Panc1 (cell line): ENCODE results near the gene PLEKHA7. TPM values are rescaled to one million over a fixed set of nuclear protein-coding genes. Genes with fewer than 3 reads are reported as not detected.

Experiments
- ATAC-seq: fragments of 200-7000 bp; cut with Tn5 transposase; 2 replicates; pipeline ENCODE4 v1.9.1; 2020; ENCODE audit warnings: mild to moderate bottlenecking, moderate library complexity
- BruUV-seq: library from RNA; stranded (reverse); fragments of 400-500 nt; replicated peaks from 2 replicates; lab custom pipeline; 2021; lab: Mats Ljungman, UMichigan
- CTCF ChIA-PET: fragments of 300-600 bp; sonication (Branson Sonifier 250); formaldehyde crosslinking; loops from one replicate; lab custom pipeline; 2022; ENCODE audit warnings: antibody characterized with exemption; lab: Charles Lee
- POLR2A ChIA-PET: fragments of 300-600 bp; sonication (Branson Sonifier 250); formaldehyde crosslinking; loops from one replicate; lab custom pipeline; 2022; ENCODE audit warnings: antibody characterized with exemption; lab: Charles Lee
- DNase-seq: peaks from one replicate; pipeline ENCODE4 v3.0.0-alpha.2; 2010; ENCODE audit warnings: low read depth, low spot score
- H3K27ac ChIP-seq: 2 replicates; pipeline ENCODE4 v1.5.1; 2011; ENCODE audit warnings: mild to moderate bottlenecking, low read length, inconsistent platforms
- H3K27me3 ChIP-seq: fragments of 200-500 bp; sonication (Bioruptor generic); 2 replicates; pipeline ENCODE4 v1.6.0; 2014; ENCODE audit warnings: low read length, inconsistent platforms; ENCODE audit not compliant: control insufficient read depth, insufficient read depth
- H3K36me3 ChIP-seq: fragments of 200-500 bp; sonication (Bioruptor generic); 2 replicates; pipeline ENCODE4 v1.5.1; 2014; ENCODE audit warnings: inconsistent platforms, mild to moderate bottlenecking, low read length, moderate library complexity; ENCODE audit not compliant: control insufficient read depth, insufficient read depth
- H3K4me1 ChIP-seq: 2 replicates; pipeline ENCODE4 v1.5.1; 2011; ENCODE audit warnings: inconsistent platforms, mild to moderate bottlenecking, low read length, moderate library complexity; ENCODE audit not compliant: control insufficient read depth, insufficient read depth
- H3K4me3 ChIP-seq, 2 experiments: 2 replicates each; pipeline ENCODE4 v1.5.1; 2011 to 2012; ENCODE audit warnings: low read depth in 2 of 2, low read length in 2 of 2, mild to moderate bottlenecking in 2 of 2, inconsistent platforms in 1 of 2, moderate library complexity in 1 of 2
- H3K9me3 ChIP-seq: fragments of 200-500 bp; sonication (Bioruptor generic); 2 replicates; pipeline ENCODE4 v1.5.1; 2014; ENCODE audit warnings: low read depth, mild to moderate bottlenecking, inconsistent platforms, low read length, moderate library complexity; ENCODE audit not compliant: control insufficient read depth, insufficient read depth
- CTCF ChIP-seq: fragments of 450-650 bp; IDR thresholded peaks from 2 replicates; pipeline ENCODE4 v1.5.1; 2017; ENCODE audit warnings: mild to moderate bottlenecking
- POLR2AphosphoS5 ChIP-seq: IDR thresholded peaks from 2 replicates; pipeline ENCODE4 v1.6.1; 2012; ENCODE audit warnings: mild to moderate bottlenecking, low read depth, low read length, moderate library complexity
- REST ChIP-seq, 2 experiments: IDR thresholded peaks; 2 replicates each; pipeline ENCODE4 v1.6.1; 2011 to 2012; ENCODE audit warnings: low read depth in 2 of 2, control low read depth in 1 of 2, low read length in 1 of 2, mild to moderate bottlenecking in 1 of 2, moderate library complexity in 1 of 2; ENCODE audit not compliant: insufficient read depth in 1 of 2
- SIN3A ChIP-seq: IDR thresholded peaks from 2 replicates; pipeline ENCODE4 v1.6.1; 2012; ENCODE audit warnings: low read depth, mild to moderate bottlenecking, low read length, moderate library complexity, borderline replicate concordance; ENCODE audit not compliant: insufficient read depth
- TCF7L2 ChIP-seq: IDR thresholded peaks from 2 replicates; pipeline ENCODE4 v1.6.1; 2011; ENCODE audit warnings: mild to moderate bottlenecking, low read depth, low read length, inconsistent platforms
- in situ Hi-C: cut with HindIII; loops from 2 replicates; pipeline ENCODE4 v1.10.0; 2016; ENCODE audit warnings: low sequenced_read_pairs, low pct_unique_long_range_greater_than_20kb
- intact Hi-C: fragments of 100-400 bp; cut with micrococcal nuclease; formaldehyde crosslinking; loops from one replicate; pipeline ENCODE4 v1.10.0; 2022; ENCODE audit not compliant: unreplicated experiment
- total RNA-seq: library from RNA; stranded (reverse); gene quantifications from one replicate; pipeline ENCODE4 v1.2.1, GENCODE V29; 2021; ENCODE audit not compliant: unreplicated experiment

PLEKHA7 gene
- total RNA-seq, 1 experiment from 2014 or later = 11.6 TPM

- Histone ChIP-seq H3K27me3 (no peaks in the 10 kb centered on the region), H3K4me1 (no peaks in the 10 kb centered on the region), H3K36me3 (no peaks in the 10 kb centered on the region), H3K27ac (no peak overlapping the region), H3K9me3 (no peaks in the 10 kb centered on the region), H3K4me3 (no peak overlapping the region)
- TF ChIP-seq SIN3A (no peak), CTCF (no peak), POLR2AphosphoS5 (no peak), REST (IDR thresholded peaks at IDR 0.05; ENCODE audit: insufficient read depth in 1 of 2, low read depth in 2 of 2, low read length in 1 of 2) (no peak), TCF7L2 (no peak)
- intact Hi-C loops (no loop called here), in situ Hi-C loops (no loop called here)
- DNase-seq (no peak), ATAC-seq (no peak; the same call in 1 of the 2 replicates)
- ChIA-PET CTCF (no interaction called here), POLR2A (no interaction called here)
- no TSS peak for BruUV-seq
Measured at GRCh38 chr11:16814410-16815046, 199.7 kb downstream of the PLEKHA7 start.

- no peak overlapping the region for H3K27ac ChIP-seq
- ATAC-seq = no peak
- in situ Hi-C loops (no loop called here), intact Hi-C loops (no loop called here)
- H3K36me3 ChIP-seq = no peaks in the 10 kb centered on the region
- H3K4me3 ChIP-seq = no peak overlapping the region
- CTCF ChIA-PET = no interaction called here
- POLR2A ChIA-PET = no interaction called here
- TF ChIP-seq TCF7L2 = no peak
- no peaks in the 10 kb centered on the region for H3K9me3 ChIP-seq
- H3K27me3 ChIP-seq = no peaks in the 10 kb centered on the region
- H3K4me1 ChIP-seq = no peaks in the 10 kb centered on the region
- BruUV-seq = no TSS peak
- DNase-seq = no peak
Measured at GRCh38 chr11:16813126-16813525, 201.1 kb downstream of the PLEKHA7 start.

- intact Hi-C loops (no loop called here), in situ Hi-C loops (no loop called here)
- Histone ChIP-seq H3K4me3 (no peak overlapping the region), H3K4me1 (no peaks in the 10 kb centered on the region), H3K27ac (no peak overlapping the region), H3K9me3 (no peaks in the 10 kb centered on the region), H3K36me3 (no peaks in the 10 kb centered on the region), H3K27me3 (no peaks in the 10 kb centered on the region)
- no peak for ATAC-seq
- TF ChIP-seq CTCF (no peak), SIN3A (no peak), REST (IDR thresholded peaks at IDR 0.05; ENCODE audit: insufficient read depth in 1 of 2, low read depth in 2 of 2, low read length in 1 of 2) (no peak), POLR2AphosphoS5 (no peak), TCF7L2 (no peak)
- POLR2A ChIA-PET = no interaction called here
- no TSS peak for BruUV-seq
- no peak for DNase-seq
- CTCF ChIA-PET = no interaction called here
Measured at GRCh38 chr11:16812274-16812673, 201.9 kb downstream of the PLEKHA7 start.
